SK-N-SH treated with all-trans-retinoic acid at 6 μM for 48 hours (cell line): ENCODE results near the gene DBF4B.

Experiments used
- ATAC-seq: fragments of 200-7000 bp; cut with Tn5 transposase; 3 replicates; pipeline ENCODE4 v1.9.1; 2020; ENCODE audit warnings: mild to moderate bottlenecking, moderate library complexity
- ARNTL ChIP-seq: fragments of 450-650 bp; formaldehyde crosslinking; IDR thresholded peaks from 2 replicates; pipeline ENCODE4 v1.5.0; 2020; ENCODE audit warnings: low read depth, mild to moderate bottlenecking, moderate library complexity, borderline replicate concordance
- BACH2 ChIP-seq: fragments of 250-450 bp; sonication (Bioruptor Pico); IDR thresholded peaks from 2 replicates; pipeline ENCODE4 v1.9.0; 2021; ENCODE audit warnings: mild to moderate bottlenecking, borderline replicate concordance
- CREB5 ChIP-seq: fragments of 250-450 bp; sonication (Bioruptor Pico); IDR thresholded peaks from 2 replicates; pipeline ENCODE4 v1.5.1; 2020; ENCODE audit warnings: low read depth, mild to moderate bottlenecking, moderate library complexity
- CSDC2 ChIP-seq: fragments of 250-450 bp; sonication (Bioruptor Pico); IDR thresholded peaks from 2 replicates; pipeline ENCODE4 v1.5.0; 2020; ENCODE audit warnings: mild to moderate bottlenecking, moderate library complexity
- CSRNP3 ChIP-seq: fragments of 250-450 bp; sonication (Bioruptor Pico); IDR thresholded peaks from 2 replicates; pipeline ENCODE4 v1.5.1; 2021; ENCODE audit warnings: mild to moderate bottlenecking, moderate library complexity
- ESRRG ChIP-seq: fragments of 250-450 bp; sonication (Bioruptor Pico); IDR thresholded peaks from 2 replicates; pipeline ENCODE4 v1.6.1; 2021; ENCODE audit warnings: mild to moderate bottlenecking
- ISL1 ChIP-seq: fragments of 250-450 bp; sonication (Bioruptor Pico); IDR thresholded peaks from 2 replicates; pipeline ENCODE4 v2.1.2; 2022; ENCODE audit warnings: mild to moderate bottlenecking, moderate library complexity
- PATZ1 ChIP-seq: fragments of 250-450 bp; sonication (Bioruptor Pico); IDR thresholded peaks from 2 replicates; pipeline ENCODE4 v1.8.0; 2020; ENCODE audit warnings: mild to moderate bottlenecking, moderate library complexity, borderline replicate concordance
- PPARA ChIP-seq: fragments of 250-450 bp; sonication (Bioruptor Pico); IDR thresholded peaks from 2 replicates; pipeline ENCODE4 v1.5.0; 2020; ENCODE audit warnings: mild to moderate bottlenecking, borderline replicate concordance
- SNAI2 ChIP-seq: fragments of 250-450 bp; sonication (Bioruptor Pico); IDR thresholded peaks from 2 replicates; pipeline ENCODE4 v1.5.0; 2020; ENCODE audit warnings: mild to moderate bottlenecking, moderate library complexity
- TOX ChIP-seq: fragments of 250-450 bp; sonication (Bioruptor Pico); IDR thresholded peaks from 2 replicates; pipeline ENCODE4 v1.8.0; 2021; ENCODE audit warnings: mild to moderate bottlenecking, moderate library complexity, borderline replicate concordance
- ZC3H10 ChIP-seq: fragments of 250-450 bp; sonication (Bioruptor Pico); IDR thresholded peaks from 2 replicates; pipeline ENCODE4 v1.5.1; 2021; ENCODE audit warnings: mild to moderate bottlenecking, moderate library complexity
- ZFP30 ChIP-seq: fragments of 450-650 bp; formaldehyde crosslinking; IDR thresholded peaks from 2 replicates; pipeline ENCODE4 v1.5.0; 2022; ENCODE audit warnings: mild to moderate bottlenecking, moderate library complexity
- ZNF565 ChIP-seq: fragments of 450-650 bp; formaldehyde crosslinking; conservative IDR thresholded peaks from 2 replicates; pipeline ENCODE4 v1.5.0; 2020; ENCODE audit warnings: low read depth, mild to moderate bottlenecking, moderate library complexity
- ZNF70 ChIP-seq: fragments of 450-650 bp; formaldehyde crosslinking; IDR thresholded peaks from 2 replicates; pipeline ENCODE4 v1.5.0; 2020; ENCODE audit warnings: mild to moderate bottlenecking, moderate library complexity
- TF ChIP-seq, protein P1 (sequence below): fragments of 250-450 bp; sonication (Bioruptor Pico); IDR thresholded peaks from 2 replicates; pipeline ENCODE4 v1.8.0; 2021; ENCODE audit warnings: low read depth, mild to moderate bottlenecking, moderate library complexity, borderline replicate concordance
- TF ChIP-seq, protein P2 (sequence below): fragments of 250-450 bp; sonication (Bioruptor Pico); IDR thresholded peaks from 2 replicates; pipeline ENCODE4 v1.5.0; 2020; ENCODE audit warnings: mild to moderate bottlenecking, moderate library complexity

The DBF4B gene

GRCh38 chr17:44666006-44666405, 42.5 kb upstream of the DBF4B start (continued):
- TF ChIP-seq, protein P1, sequence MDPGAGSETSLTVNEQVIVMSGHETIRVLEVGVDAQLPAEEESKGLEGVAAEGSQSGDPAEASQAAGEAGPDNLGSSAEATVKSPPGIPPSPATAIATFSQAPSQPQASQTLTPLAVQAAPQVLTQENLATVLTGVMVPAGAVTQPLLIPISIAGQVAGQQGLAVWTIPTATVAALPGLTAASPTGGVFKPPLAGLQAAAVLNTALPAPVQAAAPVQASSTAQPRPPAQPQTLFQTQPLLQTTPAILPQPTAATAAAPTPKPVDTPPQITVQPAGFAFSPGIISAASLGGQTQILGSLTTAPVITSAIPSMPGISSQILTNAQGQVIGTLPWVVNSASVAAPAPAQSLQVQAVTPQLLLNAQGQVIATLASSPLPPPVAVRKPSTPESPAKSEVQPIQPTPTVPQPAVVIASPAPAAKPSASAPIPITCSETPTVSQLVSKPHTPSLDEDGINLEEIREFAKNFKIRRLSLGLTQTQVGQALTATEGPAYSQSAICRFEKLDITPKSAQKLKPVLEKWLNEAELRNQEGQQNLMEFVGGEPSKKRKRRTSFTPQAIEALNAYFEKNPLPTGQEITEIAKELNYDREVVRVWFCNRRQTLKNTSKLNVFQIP = no peak
- TF ChIP-seq PPARA (no peak), ARNTL (CRISPR knock-in tag) (no peak), PATZ1 (no peak)
- TF ChIP-seq, protein P2, sequence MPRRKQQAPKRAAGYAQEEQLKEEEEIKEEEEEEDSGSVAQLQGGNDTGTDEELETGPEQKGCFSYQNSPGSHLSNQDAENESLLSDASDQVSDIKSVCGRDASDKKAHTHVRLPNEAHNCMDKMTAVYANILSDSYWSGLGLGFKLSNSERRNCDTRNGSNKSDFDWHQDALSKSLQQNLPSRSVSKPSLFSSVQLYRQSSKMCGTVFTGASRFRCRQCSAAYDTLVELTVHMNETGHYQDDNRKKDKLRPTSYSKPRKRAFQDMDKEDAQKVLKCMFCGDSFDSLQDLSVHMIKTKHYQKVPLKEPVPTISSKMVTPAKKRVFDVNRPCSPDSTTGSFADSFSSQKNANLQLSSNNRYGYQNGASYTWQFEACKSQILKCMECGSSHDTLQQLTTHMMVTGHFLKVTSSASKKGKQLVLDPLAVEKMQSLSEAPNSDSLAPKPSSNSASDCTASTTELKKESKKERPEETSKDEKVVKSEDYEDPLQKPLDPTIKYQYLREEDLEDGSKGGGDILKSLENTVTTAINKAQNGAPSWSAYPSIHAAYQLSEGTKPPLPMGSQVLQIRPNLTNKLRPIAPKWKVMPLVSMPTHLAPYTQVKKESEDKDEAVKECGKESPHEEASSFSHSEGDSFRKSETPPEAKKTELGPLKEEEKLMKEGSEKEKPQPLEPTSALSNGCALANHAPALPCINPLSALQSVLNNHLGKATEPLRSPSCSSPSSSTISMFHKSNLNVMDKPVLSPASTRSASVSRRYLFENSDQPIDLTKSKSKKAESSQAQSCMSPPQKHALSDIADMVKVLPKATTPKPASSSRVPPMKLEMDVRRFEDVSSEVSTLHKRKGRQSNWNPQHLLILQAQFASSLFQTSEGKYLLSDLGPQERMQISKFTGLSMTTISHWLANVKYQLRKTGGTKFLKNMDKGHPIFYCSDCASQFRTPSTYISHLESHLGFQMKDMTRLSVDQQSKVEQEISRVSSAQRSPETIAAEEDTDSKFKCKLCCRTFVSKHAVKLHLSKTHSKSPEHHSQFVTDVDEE (CRISPR knock-in tag) = no peak
- TF ChIP-seq, all 23 proteins: peak for 0

GRCh38 chr17:44672479-44673093, 35.9 kb upstream of the DBF4B start:
- TF ChIP-seq CSDC2 (CRISPR knock-in tag) = no peak
- no peak for TF ChIP-seq ARNTL (CRISPR knock-in tag)
- TF ChIP-seq, protein P1 = no peak
- TF ChIP-seq, protein P2 (CRISPR knock-in tag) = no peak
- no peak for TF ChIP-seq ZNF565 (CRISPR knock-in tag)
- TF ChIP-seq ZNF70 (CRISPR knock-in tag) = no peak
- TF ChIP-seq ESRRG (CRISPR knock-in tag) = no peak
- TF ChIP-seq PPARA = no peak
- no peak for TF ChIP-seq CREB5 (CRISPR knock-in tag)
- no peak for TF ChIP-seq TOX (CRISPR knock-in tag)
- TF ChIP-seq ZFP30 = no peak
- TF ChIP-seq BACH2 = no peak
- TF ChIP-seq ZC3H10 (CRISPR knock-in tag) = no peak
- TF ChIP-seq SNAI2 (CRISPR knock-in tag) = no peak
- TF ChIP-seq ISL1 = no peak
- ATAC-seq = peak; percentile 66; the same call in 2 of the 3 replicates

DNA sequence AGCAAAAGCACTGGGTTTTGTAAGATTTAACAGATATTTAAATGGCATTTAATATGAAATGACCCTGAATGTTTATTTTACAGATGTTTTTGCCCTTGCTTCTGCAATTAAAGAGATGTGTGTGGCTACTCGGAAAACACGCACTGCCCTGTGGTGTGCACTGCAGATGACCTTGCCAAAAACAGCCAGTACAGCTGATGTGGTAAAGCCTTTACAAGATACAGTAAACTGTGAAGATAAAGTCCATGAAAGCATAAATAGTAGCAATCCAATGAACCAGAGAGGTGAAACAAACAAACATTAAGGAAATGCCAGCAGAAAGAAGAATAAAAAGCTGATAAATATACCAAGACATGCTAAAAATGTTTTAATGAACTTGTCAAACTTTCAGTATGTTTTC, 34.6 kb upstream of the DBF4B start:
- no peak for ATAC-seq
- TF ChIP-seq, protein P1 = no peak
- TF ChIP-seq SNAI2 (CRISPR knock-in tag) = no peak
- no peak for TF ChIP-seq CSRNP3 (CRISPR knock-in tag)
- no peak for TF ChIP-seq ZNF565 (CRISPR knock-in tag)
- TF ChIP-seq PPARA = no peak
